Cerebellar nuclear complex (tissue), 1 donor: Measurements from ENCODE around the gene KMT2D.

Source experiments
- DNase-seq, 2 experiments: peaks; one replicate each; lab custom pipeline; 2025; lab: John Stamatoyannopoulos, UW

The KMT2D gene

DNA sequence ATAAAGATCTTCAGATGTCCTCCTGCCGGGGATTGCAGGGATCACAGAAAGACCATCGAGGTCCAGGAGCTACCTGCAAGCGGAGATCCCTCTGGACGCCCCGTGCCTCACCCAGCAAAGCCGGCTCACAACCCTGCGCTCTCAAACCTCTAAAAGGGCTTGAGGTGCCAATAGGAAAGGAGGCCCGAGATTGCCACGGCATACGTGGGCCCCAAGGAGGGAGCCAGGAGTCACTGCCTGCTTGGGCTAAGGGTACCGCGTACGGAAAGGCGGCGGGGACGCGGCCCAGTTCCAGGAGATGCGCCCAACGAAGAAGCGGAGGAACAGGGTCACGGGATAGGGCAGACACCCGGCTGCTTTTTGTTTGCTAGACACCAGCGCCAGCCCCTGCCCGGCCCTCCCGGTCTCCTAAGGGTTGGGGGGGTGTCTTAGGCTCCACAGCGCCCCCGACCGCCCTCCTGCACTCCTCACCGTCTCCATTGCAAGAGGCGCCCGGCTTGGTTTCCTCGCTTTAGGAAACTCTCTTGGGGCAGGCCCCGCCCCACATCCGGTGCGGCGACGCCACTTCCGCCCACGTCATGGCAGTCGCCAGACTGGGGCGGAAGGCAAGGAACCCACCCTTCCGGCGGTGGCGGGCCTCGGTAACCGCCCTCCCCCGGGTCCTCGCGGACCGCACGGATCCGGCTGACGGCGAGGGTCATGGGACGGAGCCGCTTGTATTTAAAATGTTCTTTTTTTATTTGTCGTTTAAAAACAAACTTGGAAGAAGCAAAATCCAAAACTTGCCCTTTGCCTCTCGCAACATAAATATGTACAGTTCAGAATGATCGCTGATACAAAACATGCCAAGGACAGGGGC is 42.1 kb downstream of the KMT2D start, which contains the start of gene PRKAG1:
TSS of gene PRKAG1 (minus strand) at position 516 of the 859 bp plus-strand sequence. CDS start at position 480, 36 bp downstream.
- DNase-seq, result peak; percentile 58 to 75

DNA sequence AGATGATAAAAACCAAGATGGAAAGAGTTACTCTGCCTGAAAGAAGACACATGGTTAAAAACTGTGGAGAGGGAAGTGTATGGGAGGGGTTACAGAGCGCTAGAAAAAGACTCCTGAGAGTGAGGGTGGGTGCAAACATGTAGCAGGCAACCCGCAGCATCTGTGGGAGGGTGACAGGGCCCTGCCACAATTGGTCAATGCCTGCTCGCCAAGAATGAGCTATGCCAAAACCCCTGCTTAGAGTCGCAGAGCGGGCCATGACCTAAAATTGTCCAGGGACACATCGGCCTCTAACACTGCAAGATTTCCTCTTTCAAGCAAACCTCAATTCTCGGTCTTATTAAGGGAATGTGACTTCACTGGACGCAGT is 42.7 kb downstream of the KMT2D start:
- DNase-seq, result no peak

DNA sequence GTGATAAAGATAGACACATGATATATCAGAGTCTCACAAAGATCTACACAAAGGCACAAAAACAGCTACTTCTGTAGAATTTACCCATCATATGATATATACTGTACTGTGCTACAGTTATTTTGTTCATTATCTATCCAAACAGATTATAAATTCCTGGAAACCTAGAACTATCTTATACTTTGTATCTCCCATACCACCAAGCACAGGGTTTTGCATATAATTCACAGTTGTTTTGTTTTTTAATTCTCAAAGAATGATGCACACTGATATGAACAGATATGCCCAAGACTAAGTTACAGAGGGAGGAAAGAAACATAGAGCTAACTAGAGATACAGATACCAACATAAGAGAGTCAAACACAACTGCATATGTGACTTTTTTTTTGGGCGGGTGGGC is 45.4 kb downstream of the KMT2D start:
- DNase-seq, result no peak

DNA sequence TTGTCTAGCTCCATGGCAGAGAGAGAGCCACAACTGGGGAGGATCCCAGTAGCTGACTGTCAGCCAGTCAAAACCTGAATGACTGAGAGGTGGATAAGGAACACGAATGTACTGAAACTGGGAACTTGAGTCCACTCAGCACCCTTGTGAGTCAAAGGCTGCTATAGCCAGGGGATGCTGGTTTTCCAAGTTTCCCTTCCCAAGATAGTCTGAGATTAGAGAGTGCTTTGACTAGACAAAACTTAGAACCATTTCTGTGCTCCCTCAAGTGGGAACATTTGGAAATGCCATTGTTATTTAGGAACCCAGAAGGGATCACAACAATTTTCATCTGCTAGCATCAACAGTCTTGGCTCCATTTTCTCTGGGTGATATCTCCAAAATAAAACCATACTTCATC is 46.0 kb downstream of the KMT2D start:
- no peak for DNase-seq

DNA sequence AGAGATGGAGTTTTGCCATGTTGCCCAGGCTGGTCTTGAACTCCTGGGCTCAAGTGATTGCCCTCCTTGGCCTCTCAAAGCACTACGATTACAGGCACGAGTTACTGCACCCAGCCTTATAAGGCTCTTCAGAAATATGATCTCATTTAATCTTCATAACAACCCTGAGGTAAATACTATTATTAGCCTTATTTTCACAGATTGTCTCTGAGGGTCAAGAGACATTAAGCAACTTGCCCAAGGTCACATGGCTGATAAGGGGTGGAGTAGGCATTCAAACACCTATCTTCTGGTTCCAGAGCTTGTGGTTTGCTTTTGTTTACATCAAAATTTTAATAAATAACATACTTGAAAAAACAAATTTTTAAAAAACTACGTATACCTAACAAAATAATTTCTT is 47.2 kb downstream of the KMT2D start:
- no peak for DNase-seq

DNA sequence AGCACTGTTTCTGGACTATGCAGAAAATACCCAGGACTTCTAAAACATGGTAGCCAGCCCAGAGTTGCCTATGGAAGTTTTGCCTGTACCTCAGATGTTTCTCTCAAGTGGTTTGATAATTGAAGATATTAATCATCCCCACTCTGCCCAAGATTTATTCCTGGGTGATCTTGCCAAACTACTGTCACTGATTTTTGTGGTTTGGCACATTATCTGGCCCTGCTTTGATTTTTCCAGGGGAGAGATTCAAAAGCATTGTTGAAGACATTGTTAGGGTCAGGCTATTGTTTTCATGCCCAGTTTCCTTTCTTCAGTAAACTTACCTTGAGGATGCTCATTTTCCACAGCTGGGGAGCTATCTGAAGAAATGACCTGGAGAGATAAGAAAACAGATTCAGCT is 47.9 kb downstream of the KMT2D start:
- DNase-seq, result no peak
